GM18858 (cell line): ENCODE results near the gene MTMR3.

Experiments used
- ATAC-seq: cut with Tn5 transposase; IDR thresholded peaks from one replicate; pipeline ENCODE4 v1.9.1; 2021; ENCODE audit not compliant: unreplicated experiment

MTMR3 gene

GRCh38 chr22:29998627-29999384 is 115.8 kb downstream of the MTMR3 start:
- ATAC-seq: no peak

- no peak for ATAC-seq
Observed at GRCh38 chr22:30000566-30000965, 117.6 kb downstream of the MTMR3 start.

DNA sequence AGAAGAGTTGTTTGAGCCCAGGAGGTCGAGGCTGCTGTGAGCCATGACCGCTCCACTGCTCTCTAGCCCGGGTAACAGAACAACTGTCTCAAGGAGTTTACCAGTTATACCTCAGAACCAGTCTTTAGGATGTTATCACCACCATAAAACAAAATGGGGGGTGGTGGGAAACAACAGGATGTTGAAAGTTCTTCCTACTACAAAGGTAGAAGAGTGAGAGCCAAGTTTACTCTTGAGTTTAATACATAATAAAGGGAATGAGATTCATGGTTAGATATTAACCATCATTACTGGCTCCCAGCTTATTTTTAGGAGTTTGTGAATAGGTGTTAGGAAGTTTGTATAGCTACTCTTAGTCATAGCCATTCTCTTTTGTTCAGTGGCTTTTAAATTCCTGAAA is 118.5 kb downstream of the MTMR3 start:
- ATAC-seq: no peak

DNA sequence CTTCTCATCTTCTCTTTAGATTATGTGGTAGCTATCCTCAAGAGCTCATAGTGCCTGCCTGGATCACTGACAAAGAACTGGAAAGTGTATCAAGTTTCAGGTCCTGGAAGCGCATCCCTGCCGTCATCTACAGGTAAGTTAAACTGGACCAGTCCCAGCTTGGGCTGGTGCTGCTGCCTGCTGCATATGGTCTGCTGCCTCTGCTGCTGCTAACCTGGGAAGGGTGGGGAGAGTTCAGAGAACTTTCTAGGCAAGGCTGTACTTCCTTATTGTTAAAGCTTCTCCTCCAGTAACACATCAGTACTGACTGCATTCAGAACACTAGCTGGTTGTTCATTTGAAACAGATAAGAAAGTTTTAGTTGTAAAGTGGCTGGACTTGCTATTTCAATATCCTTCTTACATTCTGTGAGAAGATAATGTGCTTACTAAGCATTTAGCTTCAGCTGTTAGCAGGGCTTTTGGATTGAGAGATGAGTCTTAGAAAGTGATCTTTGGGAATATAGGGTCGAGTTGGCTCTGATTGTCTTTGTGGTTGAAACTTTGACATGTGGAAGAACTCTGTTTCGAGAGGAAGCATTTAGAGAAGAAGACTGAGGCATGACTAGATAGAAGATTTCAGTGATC is 120.0 kb downstream of the MTMR3 start:
- no peak for ATAC-seq

GRCh38 chr22:30004101-30004500 is 121.1 kb downstream of the MTMR3 start:
- ATAC-seq: no peak

DNA sequence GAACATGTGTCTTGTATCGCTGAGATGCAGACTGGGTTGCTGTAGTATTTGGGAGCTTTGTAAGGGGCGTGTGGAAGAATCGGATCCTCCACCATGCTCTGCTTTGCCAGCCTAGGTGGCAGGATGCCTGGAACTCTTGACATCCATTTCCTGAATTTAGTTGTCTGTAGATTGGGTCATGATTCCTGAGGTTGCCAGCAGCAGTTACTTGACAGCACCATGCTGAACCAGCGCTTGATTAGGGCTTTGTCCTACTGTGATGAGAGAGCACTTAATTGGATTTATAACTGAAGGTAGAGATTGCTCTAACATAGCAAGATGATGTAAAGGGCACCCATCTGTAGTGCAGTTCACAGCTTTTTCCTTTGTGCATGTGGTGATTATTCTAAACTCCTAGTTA is 121.7 kb downstream of the MTMR3 start:
- no peak for ATAC-seq

DNA sequence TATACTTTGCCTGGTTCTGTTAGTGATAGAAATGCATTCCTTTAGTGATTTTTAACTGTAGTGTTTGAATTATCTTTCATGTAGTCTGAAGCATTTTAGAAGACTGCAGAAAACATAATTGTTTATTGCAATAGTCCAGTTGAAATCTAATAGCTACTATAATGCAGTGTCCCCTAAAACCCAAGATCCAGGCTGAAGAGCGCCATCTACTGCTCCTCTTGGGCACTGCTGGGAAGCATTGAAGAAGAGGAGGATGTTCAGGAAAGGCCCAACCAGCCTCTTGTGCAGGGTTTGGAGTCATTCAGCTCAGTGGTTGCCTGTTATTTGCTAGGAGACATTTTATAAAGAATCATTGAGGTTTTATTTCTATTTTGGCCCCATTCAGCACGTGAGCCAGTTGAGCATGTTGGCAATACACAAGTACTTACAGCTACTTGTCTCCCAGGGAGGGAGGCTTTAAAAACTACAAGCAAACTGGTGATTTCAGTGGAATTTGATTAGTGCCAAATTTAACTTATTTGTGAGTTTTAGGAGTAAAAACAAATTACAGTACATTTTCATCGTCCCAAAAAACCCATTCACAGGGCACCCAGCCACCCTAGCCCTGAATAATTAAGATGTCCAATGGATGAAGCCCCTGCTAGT is 122.4 kb downstream of the MTMR3 start:
- ATAC-seq: no peak

DNA sequence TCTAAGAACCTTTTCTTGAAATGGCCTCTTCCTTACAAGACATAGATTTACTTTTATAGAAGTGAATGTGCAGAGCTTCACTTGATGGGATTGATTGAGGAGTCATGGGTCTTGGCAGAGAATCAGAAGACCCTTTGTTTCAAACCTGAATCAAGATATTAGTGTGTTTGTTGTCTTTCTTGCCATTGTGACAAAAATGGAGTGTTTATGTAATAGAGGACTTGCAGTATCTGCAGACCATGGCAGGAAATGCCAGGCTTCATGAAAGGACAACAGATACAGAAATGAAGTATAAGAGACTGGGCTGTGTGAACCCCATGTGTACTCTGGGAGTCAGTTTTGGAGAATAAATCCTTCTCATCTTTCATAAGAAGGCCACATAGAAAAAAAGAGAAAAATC is 124.4 kb downstream of the MTMR3 start:
- no peak for ATAC-seq

DNA sequence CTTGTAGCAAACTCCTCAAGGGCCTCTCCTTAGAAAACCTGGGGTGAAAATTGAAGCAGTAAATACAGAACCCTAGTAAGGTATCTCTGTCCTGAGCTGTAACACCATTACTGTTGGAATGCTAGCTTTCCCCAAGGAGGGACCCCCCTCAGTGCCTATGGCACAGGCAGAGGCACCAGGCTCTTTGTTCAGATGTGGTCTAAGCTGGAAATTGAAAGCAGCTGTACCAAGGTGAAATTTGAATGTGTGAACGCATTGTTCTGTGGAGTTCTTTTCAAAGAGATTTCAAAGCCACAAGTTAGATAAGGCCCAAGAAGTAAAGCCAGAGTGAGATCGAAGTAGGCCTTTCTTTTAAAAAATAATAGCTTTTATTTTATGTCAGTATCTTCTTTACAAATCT is 125.4 kb downstream of the MTMR3 start:
- no peak for ATAC-seq

GRCh38 chr22:30009478-30009877 is 126.5 kb downstream of the MTMR3 start:
- no peak for ATAC-seq

- ATAC-seq: no peak
Observed at GRCh38 chr22:30010789-30011405, 127.9 kb downstream of the MTMR3 start.

- ATAC-seq: no peak
Observed at GRCh38 chr22:30013201-30013600, 130.2 kb downstream of the MTMR3 start.

GRCh38 chr22:30014244-30014643 is 131.3 kb downstream of the MTMR3 start:
- ATAC-seq: no peak

GRCh38 chr22:30015229-30015797 is 132.3 kb downstream of the MTMR3 start:
- no peak for ATAC-seq

- ATAC-seq: no peak
Observed at GRCh38 chr22:30015846-30016245, 132.9 kb downstream of the MTMR3 start.

DNA sequence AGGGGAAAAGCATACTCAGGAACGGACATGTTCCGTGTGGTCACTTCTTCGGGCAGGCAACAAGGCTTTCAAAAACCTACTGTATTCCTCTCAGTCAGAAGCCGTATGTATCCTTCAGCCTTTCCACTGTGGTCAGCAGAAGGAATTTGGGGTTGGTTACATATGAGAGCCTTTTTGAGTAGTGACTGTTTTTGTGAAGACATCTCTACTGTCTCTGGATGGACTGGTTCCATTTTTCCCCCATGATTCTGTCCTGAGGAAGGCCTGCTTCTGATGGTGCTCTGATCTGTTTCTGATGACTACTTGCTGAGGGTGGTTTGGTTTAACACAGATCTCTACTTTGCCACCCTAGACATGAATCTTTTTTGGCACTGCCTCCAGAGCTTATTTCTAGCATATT is 133.6 kb downstream of the MTMR3 start:
- no peak for ATAC-seq

GRCh38 chr22:30017375-30018223 is 134.6 kb downstream of the MTMR3 start:
- ATAC-seq: no peak

- ATAC-seq: no peak
Observed at GRCh38 chr22:30020511-30020910, 137.5 kb downstream of the MTMR3 start.

DNA sequence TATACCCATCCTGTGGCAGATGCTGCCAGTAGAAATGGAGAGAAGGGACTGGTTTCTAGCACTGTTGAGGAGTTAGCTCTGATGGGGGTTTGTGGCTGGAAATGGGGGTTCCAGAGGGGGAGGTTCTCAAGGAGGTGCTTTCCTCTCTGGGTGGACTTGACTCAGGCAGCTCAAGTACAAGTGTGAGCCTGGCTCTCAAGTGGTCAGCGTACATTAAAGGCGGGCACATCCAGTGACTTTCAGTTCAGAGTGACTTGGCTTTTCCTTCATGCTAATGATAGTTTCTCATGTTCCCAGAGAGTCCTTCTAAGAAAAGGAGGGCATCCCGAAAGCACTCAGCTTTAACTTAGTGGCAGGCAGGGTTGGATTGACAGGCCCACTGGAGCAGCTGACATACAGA is 138.4 kb downstream of the MTMR3 start:
- ATAC-seq: no peak

DNA sequence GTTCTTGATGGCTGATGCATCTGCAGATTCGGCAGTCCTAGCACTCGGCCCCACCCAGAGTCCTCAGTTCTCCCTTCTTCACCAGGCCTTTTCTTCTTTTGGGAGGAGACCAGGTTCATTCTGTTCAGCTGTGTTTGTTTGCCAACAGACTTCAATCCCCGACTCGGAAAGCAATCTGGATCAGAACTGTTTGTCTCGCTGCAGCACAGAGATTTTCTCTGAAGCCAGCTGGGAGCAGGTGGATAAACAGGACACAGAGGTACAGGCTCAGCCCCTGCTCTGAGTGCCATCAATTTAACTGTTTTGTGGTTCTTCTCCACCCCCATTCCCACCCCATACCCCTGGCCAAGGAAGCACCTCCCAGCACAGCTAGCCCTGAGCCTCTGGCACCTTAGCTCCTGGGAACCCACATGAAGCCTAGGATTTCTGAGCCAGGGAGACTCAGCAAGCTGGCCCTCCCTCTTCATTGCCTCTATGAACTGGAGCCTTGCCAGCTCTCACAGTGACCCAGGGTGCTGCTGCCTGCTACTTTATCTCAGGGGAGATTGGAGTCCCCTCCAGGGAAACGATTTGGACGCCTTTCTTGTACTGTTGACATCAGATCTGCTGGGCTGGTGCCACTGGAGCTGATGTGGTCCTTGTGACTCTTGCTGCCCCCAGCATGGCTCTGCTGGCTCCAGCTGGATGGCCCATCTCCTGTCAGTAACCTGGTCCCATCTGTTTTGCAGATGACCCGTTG is 139.1 kb downstream of the MTMR3 start:
- no peak for ATAC-seq
